LNCAP (cell line): ENCODE results near the gene RPS6KL1.

Source experiments
- TF ChIP-seq, protein P1 (sequence below): fragments of 450-650 bp; IDR thresholded peaks from 2 replicates; pipeline ENCODE4 v1.5.1; 2017; ENCODE audit warnings: mild to moderate bottlenecking

The RPS6KL1 gene

DNA sequence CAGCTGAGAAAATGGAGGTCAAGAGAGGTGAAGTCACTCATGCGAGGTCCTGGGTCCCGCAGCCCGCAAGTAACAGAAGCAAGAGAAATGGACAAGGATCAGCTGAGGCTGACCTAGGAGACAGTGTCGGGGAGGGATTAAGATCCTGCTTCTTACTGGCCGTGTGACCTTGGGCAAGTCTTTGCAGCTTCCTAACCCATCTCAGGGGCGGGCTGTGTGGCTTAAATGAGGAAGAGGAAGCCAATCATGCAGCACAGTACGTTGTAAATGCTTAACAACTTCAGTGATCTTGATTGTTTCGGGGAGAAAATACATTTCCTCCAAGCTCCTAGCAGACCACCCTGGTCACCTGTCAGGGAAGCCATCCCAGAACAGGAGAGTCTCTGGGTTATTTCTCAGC is 39.4 kb upstream of the RPS6KL1 start:
- TF ChIP-seq, protein P1, sequence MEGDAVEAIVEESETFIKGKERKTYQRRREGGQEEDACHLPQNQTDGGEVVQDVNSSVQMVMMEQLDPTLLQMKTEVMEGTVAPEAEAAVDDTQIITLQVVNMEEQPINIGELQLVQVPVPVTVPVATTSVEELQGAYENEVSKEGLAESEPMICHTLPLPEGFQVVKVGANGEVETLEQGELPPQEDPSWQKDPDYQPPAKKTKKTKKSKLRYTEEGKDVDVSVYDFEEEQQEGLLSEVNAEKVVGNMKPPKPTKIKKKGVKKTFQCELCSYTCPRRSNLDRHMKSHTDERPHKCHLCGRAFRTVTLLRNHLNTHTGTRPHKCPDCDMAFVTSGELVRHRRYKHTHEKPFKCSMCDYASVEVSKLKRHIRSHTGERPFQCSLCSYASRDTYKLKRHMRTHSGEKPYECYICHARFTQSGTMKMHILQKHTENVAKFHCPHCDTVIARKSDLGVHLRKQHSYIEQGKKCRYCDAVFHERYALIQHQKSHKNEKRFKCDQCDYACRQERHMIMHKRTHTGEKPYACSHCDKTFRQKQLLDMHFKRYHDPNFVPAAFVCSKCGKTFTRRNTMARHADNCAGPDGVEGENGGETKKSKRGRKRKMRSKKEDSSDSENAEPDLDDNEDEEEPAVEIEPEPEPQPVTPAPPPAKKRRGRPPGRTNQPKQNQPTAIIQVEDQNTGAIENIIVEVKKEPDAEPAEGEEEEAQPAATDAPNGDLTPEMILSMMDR, result no peak

DNA sequence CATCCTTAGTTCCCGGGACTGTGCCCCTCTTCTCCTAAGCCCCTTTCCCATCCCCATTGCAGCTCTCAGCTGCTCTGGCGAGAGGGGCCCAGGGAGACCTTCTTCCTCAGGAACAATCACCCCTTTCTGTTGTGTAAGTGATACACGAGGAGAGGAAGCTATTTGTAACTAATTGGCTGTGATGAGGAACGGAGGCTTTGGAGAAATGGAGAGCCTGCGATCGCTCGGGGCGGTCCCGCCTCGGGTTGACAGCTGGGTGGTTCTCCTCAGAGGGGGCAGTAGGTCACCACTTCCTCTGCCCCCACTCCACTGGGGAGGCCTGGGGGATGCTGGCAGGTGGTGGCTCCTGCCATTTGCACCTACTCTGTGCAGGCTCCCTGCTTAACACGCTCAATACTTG is 39.0 kb upstream of the RPS6KL1 start:
- TF ChIP-seq, protein P1, result no peak

GRCh38 chr14:74961238-74961911 is 38.3 kb upstream of the RPS6KL1 start:
- TF ChIP-seq, protein P1, result no peak

- TF ChIP-seq, protein P1, result no peak
Observed at GRCh38 chr14:74960736-74961135, 37.7 kb upstream of the RPS6KL1 start.

DNA sequence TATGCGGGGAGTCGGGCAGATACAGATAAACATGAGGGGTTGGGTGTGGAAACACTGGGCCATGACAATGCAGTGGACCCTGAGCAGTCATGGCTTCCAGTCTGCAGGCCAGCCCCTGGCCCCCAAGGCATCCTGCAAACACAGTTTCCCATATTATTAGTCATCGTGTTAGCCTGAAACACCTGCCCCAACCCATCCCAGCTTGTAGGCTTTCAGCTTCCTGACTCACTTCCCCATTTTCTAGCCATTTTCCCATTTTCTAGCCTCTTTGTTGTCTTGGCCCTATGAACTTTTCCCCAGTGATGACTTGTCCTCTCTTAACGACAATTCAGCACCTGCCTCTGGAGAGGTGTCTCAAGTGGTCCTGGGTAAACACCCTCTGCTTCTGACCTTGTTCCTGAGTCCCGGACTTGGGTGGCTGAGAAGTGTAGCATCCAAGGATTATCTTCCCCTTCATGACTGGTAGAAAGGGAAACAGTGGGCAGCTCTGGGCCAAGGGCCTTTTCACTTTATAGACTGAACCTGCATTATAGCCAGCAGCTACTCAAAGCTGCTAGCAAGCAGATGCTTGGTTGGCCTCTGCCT is 36.6 kb upstream of the RPS6KL1 start:
- TF ChIP-seq, protein P1, result no peak

GRCh38 chr14:74956280-74957072 is 33.4 kb upstream of the RPS6KL1 start:
- TF ChIP-seq, protein P1, result no peak

- TF ChIP-seq, protein P1, result no peak
Observed at GRCh38 chr14:74956027-74956279, 32.9 kb upstream of the RPS6KL1 start.
